Hippocampal formation (tissue), 2 donors: ENCODE data around the gene RDX.
"Not testable (repeated sequence)": the region's sequence is repeated elsewhere in the genome, so short reads cannot be mapped to it uniquely, and the experiment has no call there.

Experiments used
- DNase-seq, 2 donors: peaks; one replicate each; lab custom pipeline; 2025; lab: John Stamatoyannopoulos, UW

Gene RDX

DNA sequence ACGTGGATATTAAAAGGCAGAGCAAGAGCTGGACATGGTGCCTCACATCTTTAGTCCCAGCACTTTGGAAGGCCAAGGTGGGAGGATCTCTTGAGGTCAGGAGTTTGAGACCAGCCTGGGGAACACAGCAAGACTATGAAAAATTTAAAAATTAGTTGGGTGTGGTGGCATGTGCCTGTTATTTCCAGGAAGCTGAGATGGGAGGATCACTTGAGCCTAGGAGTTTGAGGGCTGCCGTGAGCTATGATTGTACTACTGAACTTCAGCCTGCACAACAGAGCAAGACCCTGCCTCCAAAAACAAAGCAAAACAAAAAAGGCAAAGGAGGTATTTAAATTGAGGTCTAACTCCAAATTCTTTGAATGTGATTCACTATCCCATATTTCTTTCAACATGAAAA, 23.5 kb downstream of the RDX start:
- no peak for DNase-seq

GRCh38 chr11:110269996-110270395, 26.4 kb downstream of the RDX start:
- DNase-seq: no peak

- DNase-seq: no peak
These were observed 28.0 kb downstream of the RDX start for GRCh38 chr11:110268441-110268840.

GRCh38 chr11:110262072-110262403, 34.4 kb downstream of the RDX start:
- no peak for DNase-seq

- no peak for DNase-seq
These were observed 35.0 kb downstream of the RDX start for GRCh38 chr11:110261195-110262071.

DNA sequence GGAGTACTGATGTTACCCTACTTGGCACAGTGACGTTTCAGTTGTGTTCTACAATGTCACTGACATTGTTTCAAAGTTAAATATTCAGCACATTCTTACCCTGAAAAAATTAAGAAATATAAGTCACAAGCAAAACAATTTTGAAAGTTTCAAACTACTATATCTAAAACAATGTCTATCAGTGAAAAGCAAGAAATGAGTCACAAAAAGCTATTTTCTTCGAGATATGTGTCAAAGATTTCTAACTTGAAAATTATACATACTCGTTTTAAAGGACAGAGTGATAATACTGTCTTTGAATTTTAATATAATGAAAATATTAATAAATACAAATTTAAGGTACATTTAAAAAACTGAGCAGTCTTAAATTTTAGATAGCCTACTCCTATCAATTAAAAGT, 42.9 kb downstream of the RDX start:
- DNase-seq: no peak

GRCh38 chr11:110251836-110252235, 44.6 kb downstream of the RDX start:
- no peak for DNase-seq

- DNase-seq: no peak
These were observed 46.2 kb downstream of the RDX start for GRCh38 chr11:110250168-110250567.

DNA sequence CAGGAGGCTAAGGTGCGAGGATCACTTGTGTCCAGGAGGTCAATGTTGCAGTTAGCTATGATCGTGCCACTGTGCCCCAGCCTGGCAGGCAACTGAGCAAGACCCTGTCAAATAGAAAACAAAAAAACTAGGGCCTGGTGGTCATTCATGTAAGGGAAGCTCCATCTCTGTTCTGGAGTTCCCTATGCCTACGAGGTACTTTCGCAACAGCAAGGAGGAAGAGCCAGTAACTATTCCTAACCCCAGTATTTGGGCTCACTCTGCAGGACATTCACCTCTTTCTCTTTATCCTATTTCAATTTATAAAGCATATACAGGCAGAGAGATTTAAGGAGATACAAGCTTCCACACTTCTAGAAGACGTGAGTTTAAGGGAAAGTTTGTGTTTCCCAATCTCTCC, 46.6 kb downstream of the RDX start:
- DNase-seq: no peak

DNA sequence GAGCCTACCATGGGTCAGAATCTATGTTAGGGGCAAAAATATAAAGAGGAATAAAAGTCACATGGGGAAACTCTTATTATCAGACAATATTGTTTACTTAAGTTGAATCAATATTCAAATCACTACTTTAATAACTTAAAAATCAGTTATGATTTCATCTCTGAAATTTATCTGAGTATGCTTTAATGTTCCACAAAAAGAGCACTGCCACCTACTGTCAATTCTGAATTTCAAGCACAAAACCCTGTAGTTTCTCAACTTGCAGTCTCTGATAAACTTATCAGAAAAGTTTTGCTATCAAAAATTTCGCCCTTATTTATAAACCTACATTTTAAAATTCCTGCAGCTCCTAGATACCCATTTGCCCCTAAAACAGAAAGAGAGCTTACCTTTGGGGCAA, 47.3 kb downstream of the RDX start:
- DNase-seq: peak in 1 of 2 donors; percentile 25

DNA sequence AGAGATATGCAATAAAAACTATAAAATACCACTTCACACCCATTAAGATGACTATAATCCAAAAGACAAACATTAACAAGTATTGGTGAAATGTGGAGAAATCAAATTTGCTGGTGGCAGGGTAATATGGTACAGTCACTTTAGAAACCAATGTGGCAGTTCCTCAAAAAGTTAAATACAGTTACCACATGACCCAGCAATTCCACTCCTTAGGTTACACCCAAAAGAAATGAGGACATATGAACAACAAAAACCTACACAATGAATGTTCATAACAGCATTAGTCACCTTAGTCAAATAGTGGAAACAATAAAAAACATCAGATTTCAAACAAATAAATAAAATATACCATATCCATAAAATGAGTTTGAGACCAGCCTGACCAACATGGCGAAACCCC, 52.6 kb downstream of the RDX start:
- DNase-seq: no peak

DNA sequence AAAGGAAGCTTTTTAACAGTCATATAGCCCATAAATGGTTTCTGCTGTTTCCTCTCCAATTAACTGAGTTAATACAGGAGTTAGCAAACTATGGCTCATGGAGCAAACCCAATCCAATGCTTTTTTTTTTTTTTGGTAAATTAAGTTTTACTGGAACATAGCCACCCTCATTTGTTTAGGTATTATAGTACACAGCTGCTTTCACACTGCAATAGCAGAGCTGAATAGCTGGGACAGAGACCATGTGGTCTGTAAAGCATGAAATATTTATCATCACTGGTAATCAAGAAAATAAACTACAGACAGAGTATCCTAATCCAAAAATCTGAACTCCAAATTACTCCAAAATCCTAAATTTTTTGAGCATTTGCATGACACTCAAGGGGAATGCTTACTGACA, 53.7 kb downstream of the RDX start:
- no peak for DNase-seq

GRCh38 chr11:110242188-110242587, 54.2 kb downstream of the RDX start:
- DNase-seq: no peak

DNA sequence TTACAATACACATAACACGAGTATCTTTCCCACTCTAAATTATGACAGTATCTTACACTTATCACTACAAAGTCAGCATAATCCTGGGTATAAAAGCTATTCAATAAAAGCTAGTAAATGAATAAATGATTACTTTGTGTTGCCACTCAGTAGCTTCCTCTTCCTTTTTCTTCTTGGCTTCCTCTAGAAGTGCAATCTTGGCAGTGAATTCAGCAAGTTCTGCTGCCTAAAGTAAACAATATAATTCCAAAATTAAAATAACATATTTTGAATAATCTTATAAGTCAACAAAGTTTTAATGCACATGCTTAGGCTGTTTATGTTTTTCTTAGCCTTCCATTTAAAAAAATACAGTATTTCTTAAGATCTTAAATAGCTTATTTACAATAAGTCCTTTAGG, 60.4 kb downstream of the RDX start:
- no peak for DNase-seq

DNA sequence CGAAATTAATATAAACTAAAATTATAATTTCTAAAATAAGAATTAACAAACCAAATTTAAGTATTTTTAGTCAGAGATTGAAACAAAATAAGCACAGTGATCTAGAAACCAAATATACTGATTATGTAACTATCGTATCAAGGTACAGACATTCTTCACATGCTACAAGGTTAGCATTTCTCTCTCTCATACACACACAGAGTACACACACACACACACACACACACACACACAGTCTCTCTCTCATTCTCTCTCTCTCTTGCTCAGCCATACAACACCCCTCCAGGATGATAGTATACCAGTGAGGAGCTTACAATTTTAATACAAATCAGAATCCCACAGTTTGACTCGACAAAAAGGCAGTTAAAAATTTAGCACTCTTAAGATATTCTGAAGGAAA, 66.0 kb downstream of the RDX start:
- no peak for DNase-seq

GRCh38 chr11:110219006-110219785, 77.2 kb downstream of the RDX start:
- no peak for DNase-seq

DNA sequence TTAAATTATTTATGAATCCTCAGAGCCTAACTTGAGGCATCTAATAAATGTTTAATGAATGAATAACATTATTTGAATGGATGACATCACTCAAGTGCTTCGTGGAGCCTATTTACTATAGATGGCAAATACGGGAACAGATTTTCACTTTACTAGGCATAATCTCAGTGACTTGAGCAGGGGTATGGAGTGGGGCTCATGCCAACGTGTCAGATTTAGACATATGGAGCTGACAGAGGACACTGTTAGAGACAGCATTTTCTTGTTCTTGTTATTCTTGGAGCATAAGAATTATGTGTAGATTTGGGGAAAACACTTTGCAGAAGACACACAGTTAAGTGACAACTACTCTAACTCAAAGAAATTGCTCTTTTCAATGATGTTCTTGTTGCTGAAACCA, 78.5 kb downstream of the RDX start:
- DNase-seq: no peak

DNA sequence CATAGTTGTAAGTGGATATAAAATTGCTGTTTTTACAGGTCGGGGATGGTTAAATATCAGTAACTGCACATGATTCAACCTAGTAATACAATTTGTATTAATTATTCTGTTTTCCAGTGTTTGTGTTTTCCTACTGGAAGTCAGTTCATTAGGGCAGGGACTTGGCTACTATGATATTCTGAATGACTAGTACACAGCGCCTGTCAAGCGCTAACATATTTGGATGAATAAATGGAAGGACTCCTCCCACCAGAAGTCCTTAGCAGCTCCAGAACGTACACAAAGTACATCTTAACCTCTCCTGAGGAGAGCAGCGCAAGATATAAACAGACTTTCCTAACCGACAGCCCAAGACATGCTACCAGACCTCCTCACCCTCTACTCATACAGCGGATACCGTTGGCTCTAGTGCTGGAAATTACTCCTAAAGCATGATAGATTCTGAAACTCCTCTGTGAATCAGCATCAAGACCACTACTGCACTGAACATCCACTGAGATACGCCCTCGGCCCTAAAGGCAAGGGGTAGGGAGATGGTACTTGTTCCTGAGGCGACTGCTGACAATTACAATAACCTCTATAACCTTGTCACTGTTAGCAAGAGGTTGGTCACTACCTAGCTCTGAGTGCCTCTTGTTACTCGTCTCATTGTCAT, 79.1 kb downstream of the RDX start:
- no peak for DNase-seq

DNA sequence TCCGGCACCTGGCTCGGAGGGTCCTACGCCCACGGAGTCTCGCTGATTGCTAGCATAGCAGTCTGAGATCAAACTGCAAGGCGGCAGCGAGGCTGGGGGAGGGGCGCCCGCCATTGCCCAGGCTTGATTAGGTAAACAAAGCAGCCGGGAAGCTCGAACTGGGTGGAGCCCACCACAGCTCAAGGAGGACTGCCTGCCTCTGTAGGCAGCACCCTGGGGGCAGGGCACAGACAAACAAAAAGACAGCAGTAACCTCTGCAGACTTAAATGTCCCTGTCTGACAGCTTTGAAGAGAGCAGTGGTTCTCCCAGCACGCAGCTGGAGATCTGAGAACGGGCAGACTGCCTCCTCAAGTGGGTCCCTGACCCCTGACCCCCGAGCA, 87.1 kb downstream of the RDX start:
- DNase-seq: not testable (repeated sequence)

DNA sequence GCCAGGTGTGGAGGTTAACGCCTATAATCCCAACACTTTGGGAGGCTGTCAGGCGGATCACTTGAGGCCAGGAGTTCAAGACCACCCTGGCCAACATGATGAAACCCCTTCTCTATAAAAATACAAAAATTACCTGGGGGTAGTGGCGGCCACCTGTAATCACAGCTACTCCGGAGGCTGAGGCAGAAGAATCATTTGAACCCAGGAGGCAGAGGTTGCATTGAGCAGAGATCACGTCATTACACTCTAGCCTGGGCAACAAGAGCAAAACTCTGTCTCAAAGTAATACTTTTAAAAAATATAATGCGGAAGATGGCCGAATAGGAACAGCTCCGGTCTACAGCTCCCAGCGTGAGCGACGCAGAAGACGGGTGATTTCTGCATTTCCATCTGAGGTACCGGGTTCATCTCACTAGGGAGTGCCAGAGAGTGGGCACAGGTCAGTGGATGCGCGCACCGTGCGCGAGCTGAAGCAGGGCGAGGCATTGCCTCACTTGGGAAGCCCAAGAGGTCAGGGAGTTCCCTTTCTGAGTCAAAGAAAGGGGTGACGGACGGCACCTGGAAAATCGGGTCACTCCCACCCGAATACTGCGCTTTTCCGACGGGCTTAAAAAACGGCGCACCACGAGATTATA, 87.6 kb downstream of the RDX start:
- DNase-seq: not testable (repeated sequence)

DNA sequence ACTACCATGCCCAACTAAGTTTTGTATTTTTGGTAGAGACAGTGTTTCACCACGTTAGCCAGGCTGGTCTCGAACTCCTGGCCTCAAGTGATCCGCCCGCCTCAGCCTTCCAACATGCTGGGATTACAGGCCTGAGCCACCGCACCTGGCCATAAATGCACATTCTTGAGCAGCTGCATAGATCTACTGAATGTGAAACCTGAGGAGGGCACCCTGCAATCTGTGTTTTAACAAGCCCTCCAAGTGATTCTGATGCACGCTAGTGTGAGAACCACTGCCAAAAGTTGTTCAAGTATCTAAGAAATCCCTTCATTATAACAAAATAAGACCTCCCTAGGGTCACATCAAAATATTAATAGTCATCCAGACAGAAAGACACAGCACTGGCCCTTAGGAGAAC, 89.3 kb downstream of the RDX start:
- DNase-seq: no peak

DNA sequence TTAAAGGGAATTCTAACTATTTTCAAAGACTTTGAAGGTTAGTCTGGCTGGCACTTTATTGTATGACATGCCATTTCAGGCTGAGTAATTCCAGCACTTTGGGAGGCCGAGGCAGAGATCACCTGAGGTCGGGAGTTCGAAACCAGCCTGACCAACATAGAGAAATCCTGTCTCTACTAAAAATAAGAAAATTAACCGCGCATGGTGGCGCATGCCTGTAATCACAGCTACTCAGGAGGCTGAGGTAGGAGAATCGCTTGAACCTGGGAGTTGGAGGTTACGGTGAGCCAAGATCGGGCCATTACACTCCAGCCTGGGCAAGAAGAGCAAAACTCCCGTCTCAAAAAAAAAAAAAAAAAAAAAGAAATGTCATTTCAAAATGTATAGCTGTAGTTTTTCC, 95.6 kb downstream of the RDX start:
- DNase-seq: no peak
